HG03342 (cell line): Measurements from ENCODE around the gene CAMKMT.

Source experiments
- ATAC-seq: cut with Tn5 transposase; IDR thresholded peaks from one replicate; pipeline ENCODE4 v1.9.1; 2021; ENCODE audit warnings: mild to moderate bottlenecking, moderate library complexity; ENCODE audit not compliant: unreplicated experiment

Gene CAMKMT

DNA sequence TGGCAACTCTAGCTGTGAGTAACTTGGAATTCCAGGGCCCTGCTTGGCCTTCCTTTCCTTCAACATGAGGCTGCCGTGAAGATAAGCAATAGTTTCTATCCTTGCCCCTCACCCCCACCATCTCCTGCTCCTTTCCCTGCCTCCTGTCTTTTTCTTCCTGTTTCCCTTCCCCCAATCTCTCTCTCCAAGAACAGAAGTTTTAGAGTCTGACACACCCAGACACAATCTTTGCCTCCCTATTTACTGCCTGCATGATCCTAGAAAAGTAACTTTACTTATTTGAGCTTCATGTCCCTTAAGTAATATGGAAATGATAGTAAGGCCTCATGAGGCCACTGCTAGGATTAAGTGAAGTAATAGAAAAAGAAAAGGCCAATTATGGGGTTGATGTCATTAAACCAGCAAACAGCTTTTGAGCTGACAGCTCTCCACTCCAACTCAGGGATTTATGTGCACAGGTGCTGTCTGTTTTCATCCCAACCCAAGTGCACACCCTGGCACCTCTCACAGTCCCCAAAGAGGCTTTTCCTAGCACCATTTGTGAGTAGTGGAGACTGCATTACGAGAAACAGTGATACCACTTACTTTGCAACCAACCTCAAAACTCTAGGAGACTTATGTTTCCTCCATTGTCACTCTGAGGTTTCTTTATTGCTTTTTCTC is 456.1 kb downstream of the CAMKMT start:
- no peak for ATAC-seq

GRCh38 chr2:44819061-44819460 is 457.3 kb downstream of the CAMKMT start:
- no peak for ATAC-seq

DNA sequence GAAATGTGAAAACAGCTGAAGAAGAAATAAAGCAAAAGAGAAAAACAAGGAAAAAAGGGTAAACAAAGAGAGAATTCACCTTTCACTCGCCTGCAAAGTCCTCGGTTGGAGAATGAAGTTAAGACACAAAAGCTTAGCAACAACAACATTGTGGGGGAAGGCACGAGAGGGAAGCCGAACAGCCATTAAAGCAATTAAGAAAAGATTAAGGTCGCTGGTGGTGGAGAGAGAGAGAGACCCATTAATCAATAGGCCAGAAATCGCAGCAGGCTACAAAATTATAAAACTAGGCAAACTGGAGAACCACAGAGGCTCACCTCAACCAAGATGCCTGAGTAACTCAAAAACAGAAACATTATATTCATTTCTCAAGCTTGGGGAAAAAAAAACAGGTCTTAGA is 459.8 kb downstream of the CAMKMT start:
- ATAC-seq, result no peak

DNA sequence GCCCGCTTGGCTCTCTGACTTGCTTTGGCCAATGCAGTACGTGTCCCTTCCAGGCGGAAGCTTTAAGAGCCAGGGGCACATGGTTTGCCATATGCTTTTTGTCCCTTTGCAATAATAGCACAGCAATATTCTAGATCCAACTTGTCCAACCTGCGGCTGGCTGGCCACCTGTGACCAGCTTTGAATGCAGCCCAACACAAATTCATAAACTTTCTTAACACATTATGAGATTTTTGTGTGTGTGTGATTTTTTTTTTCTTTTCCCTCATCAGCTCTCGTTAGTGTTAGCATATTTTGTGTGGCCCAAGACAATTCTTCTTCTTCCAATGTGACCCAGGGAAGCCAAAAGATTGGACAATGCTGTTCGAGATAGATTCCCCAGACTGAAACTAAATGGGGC is 460.4 kb downstream of the CAMKMT start:
- no peak for ATAC-seq
